Activated T-cell treated with anti-CD3 and anti-CD28 coated beads, Interleukin-2, amount 50 U/mL, for 48 hours (primary cell): Measurements from ENCODE around the gene UTF1.

Experiments
- DNase-seq, 2 experiments: peaks; one replicate each; pipeline ENCODE4 v3.0.0-alpha.2; 2020

The UTF1 gene

GRCh38 chr10:133267293-133267692 lies 37.3 kb downstream of the UTF1 start:
- no peak for DNase-seq

- no peak for DNase-seq
Observed at GRCh38 chr10:133267829-133268228, 37.8 kb downstream of the UTF1 start.

GRCh38 chr10:133268532-133268931 lies 38.5 kb downstream of the UTF1 start:
- DNase-seq: no peak

- DNase-seq: no peak
Observed at GRCh38 chr10:133269367-133269766, 39.4 kb downstream of the UTF1 start.

- DNase-seq: no peak
Observed at GRCh38 chr10:133270204-133270603, 40.2 kb downstream of the UTF1 start.

- DNase-seq: no peak
Observed at GRCh38 chr10:133270773-133271297, 40.8 kb downstream of the UTF1 start.

- no peak for DNase-seq
Observed at GRCh38 chr10:133271521-133272300, 41.7 kb downstream of the UTF1 start.

- no peak for DNase-seq
Observed at GRCh38 chr10:133272301-133272963, 42.4 kb downstream of the UTF1 start.

- no peak for DNase-seq
Observed at GRCh38 chr10:133272964-133273420, 43.0 kb downstream of the UTF1 start.

- no peak for DNase-seq
Observed at GRCh38 chr10:133273534-133274143, 43.6 kb downstream of the UTF1 start.

- DNase-seq: peak; percentile 89 to 90
Observed at GRCh38 chr10:133274751-133275683, 45.0 kb downstream of the UTF1 start.

- peak; percentile 76 to 81 for DNase-seq
Observed at GRCh38 chr10:133275684-133276092, 45.7 kb downstream of the UTF1 start.

- no peak for DNase-seq
Observed at GRCh38 chr10:133276100-133276434, 46.0 kb downstream of the UTF1 start.

- peak; percentile 82 to 88 for DNase-seq
Observed at GRCh38 chr10:133276435-133277201, 46.6 kb downstream of the UTF1 start, which contains the start of gene ADAM8. ADAM8 (minus strand) TSS chr10:133276868; CDS start chr10:133276817, 51 bp downstream.

GRCh38 chr10:133277277-133277992 lies 47.4 kb downstream of the UTF1 start:
- no peak for DNase-seq

- no peak for DNase-seq
Observed at GRCh38 chr10:133277993-133278576, 48.1 kb downstream of the UTF1 start.

GRCh38 chr10:133278577-133279265 lies 48.7 kb downstream of the UTF1 start:
- DNase-seq: peak; percentile 70 to 73

GRCh38 chr10:133279326-133280226 lies 49.6 kb downstream of the UTF1 start:
- no peak for DNase-seq
